HG03135 (cell line): ENCODE data around the gene ROR1.
"Not testable (repeated sequence)": the region's sequence is repeated elsewhere in the genome, so short reads cannot be mapped to it uniquely, and the experiment has no call there.

ENCODE experiments used
- ATAC-seq: cut with Tn5 transposase; IDR thresholded peaks from one replicate; pipeline ENCODE4 v1.9.1; 2021; ENCODE audit warnings: mild to moderate bottlenecking, moderate library complexity; ENCODE audit not compliant: unreplicated experiment

Gene ROR1

GRCh38 chr1:64084451-64084850, 310.6 kb downstream of the ROR1 start:
- no peak for ATAC-seq

- no peak for ATAC-seq
Observed at GRCh38 chr1:64087768-64088167, 314.0 kb downstream of the ROR1 start.

- ATAC-seq, result no peak
Observed at GRCh38 chr1:64090436-64090835, 316.6 kb downstream of the ROR1 start.

- ATAC-seq, result no peak
Observed at GRCh38 chr1:64092851-64093371, 319.1 kb downstream of the ROR1 start.

- no peak for ATAC-seq
Observed at GRCh38 chr1:64093941-64094340, 320.1 kb downstream of the ROR1 start.

GRCh38 chr1:64095832-64096231, 322.0 kb downstream of the ROR1 start:
- ATAC-seq, result no peak

- no peak for ATAC-seq
Observed at GRCh38 chr1:64097859-64098258, 324.0 kb downstream of the ROR1 start.

- ATAC-seq, result no peak
Observed at GRCh38 chr1:64098436-64098835, 324.6 kb downstream of the ROR1 start.

- no peak for ATAC-seq
Observed at GRCh38 chr1:64098846-64099582, 325.2 kb downstream of the ROR1 start.

- no peak for ATAC-seq
Observed at GRCh38 chr1:64100791-64101190, 327.0 kb downstream of the ROR1 start.

GRCh38 chr1:64104585-64104984, 330.8 kb downstream of the ROR1 start:
- ATAC-seq, result not testable (repeated sequence)

GRCh38 chr1:64107118-64107519, 333.3 kb downstream of the ROR1 start:
- no peak for ATAC-seq

GRCh38 chr1:64107632-64108031, 333.8 kb downstream of the ROR1 start:
- ATAC-seq, result no peak

- no peak for ATAC-seq
Observed at GRCh38 chr1:64110924-64111777, 337.3 kb downstream of the ROR1 start.

GRCh38 chr1:64111787-64112186, 338.0 kb downstream of the ROR1 start:
- no peak for ATAC-seq

GRCh38 chr1:64112281-64112680, 338.5 kb downstream of the ROR1 start:
- ATAC-seq, result no peak

GRCh38 chr1:64114012-64114525, 340.3 kb downstream of the ROR1 start:
- ATAC-seq, result no peak

GRCh38 chr1:64116537-64116936, 342.7 kb downstream of the ROR1 start:
- no peak for ATAC-seq

GRCh38 chr1:64117492-64117891, 343.7 kb downstream of the ROR1 start:
- no peak for ATAC-seq

- ATAC-seq, result no peak
Observed at GRCh38 chr1:64121766-64122385, 348.1 kb downstream of the ROR1 start.

GRCh38 chr1:64122588-64122987, 348.8 kb downstream of the ROR1 start:
- ATAC-seq, result no peak
